GM12892 (cell line): ENCODE results near the gene KRTAP5-1.
"Not testable (repeated sequence)": the region's sequence is repeated elsewhere in the genome, so short reads cannot be mapped to it uniquely, and the experiment has no call there.

Experiments
- DNase-seq: peaks from one replicate; pipeline ENCODE4 v3.0.0; 2011; ENCODE audit not compliant: insufficient read length
- FAIRE-seq: peaks from 2 replicates; lab custom pipeline; 2011; peaks lifted over from hg19 to GRCh38; lab: Jason Lieb, UNC
- POLR2A ChIP-seq: IDR thresholded peaks from 2 replicates; pipeline ENCODE4 v1.6.1; 2011; ENCODE audit warnings: low read depth, low read length, control low read depth
- POLR2AphosphoS5 ChIP-seq: IDR thresholded peaks from 2 replicates; pipeline ENCODE4 v1.6.1; 2011; ENCODE audit warnings: low read depth, low read length, control low read depth
- TAF1 ChIP-seq: IDR thresholded peaks from 2 replicates; pipeline ENCODE4 v1.6.1; 2011; ENCODE audit warnings: low read depth, mild to moderate bottlenecking, control low read depth, low read length, borderline replicate concordance

KRTAP5-1 gene

GRCh38 chr11:1597331-1597993 is 12.4 kb upstream of the KRTAP5-1 start:
- FAIRE-seq (no peak), DNase-seq (no peak)
- TF ChIP-seq POLR2AphosphoS5 (no peak), POLR2A (no peak), TAF1 (no peak)

GRCh38 chr11:1596576-1597121 is 11.6 kb upstream of the KRTAP5-1 start:
- DNase-seq, FAIRE-seq: not testable (repeated sequence)

GRCh38 chr11:1595994-1596575 is 11.0 kb upstream of the KRTAP5-1 start:
- DNase-seq, result not testable (repeated sequence)
- peak; percentile 82 for FAIRE-seq

GRCh38 chr11:1592628-1593027 is 7.5 kb upstream of the KRTAP5-1 start:
- no peak for FAIRE-seq
- no peak for TF ChIP-seq TAF1
- DNase-seq, result no peak

GRCh38 chr11:1589996-1590395 is 4.9 kb upstream of the KRTAP5-1 start:
- no peak for DNase-seq
- no peak for FAIRE-seq
- TF ChIP-seq POLR2AphosphoS5, result no peak

- not testable (repeated sequence) for DNase-seq
- peak; percentile 9 for FAIRE-seq
Measured at GRCh38 chr11:1589191-1589963, 4.3 kb upstream of the KRTAP5-1 start.

- no peak for TF ChIP-seq POLR2A
- TF ChIP-seq TAF1, result no peak
- TF ChIP-seq POLR2AphosphoS5, result no peak
- DNase-seq (no peak), FAIRE-seq (no peak)
Measured at GRCh38 chr11:1586699-1587098, 1.6 kb upstream of the KRTAP5-1 start.

GRCh38 chr11:1582909-1583308 is 2.2 kb downstream of the KRTAP5-1 start:
- FAIRE-seq, result not testable (repeated sequence)

GRCh38 chr11:1581976-1582375 is 3.1 kb downstream of the KRTAP5-1 start:
- no peak for FAIRE-seq
- TF ChIP-seq POLR2AphosphoS5 (no peak), TAF1 (no peak), POLR2A (no peak)
- no peak for DNase-seq

More at GRCh38 chr11:1582909-1583308, 2.2 kb downstream of the KRTAP5-1 start:
- DNase-seq, result not testable (repeated sequence)

GRCh38 chr11:1576825-1577224 is 8.3 kb downstream of the KRTAP5-1 start:
- TF ChIP-seq TAF1 (no peak), POLR2A (no peak), POLR2AphosphoS5 (no peak)
- DNase-seq (no peak), FAIRE-seq (no peak)

- FAIRE-seq, DNase-seq: not testable (repeated sequence)
Measured at GRCh38 chr11:1575756-1576155, 9.3 kb downstream of the KRTAP5-1 start.

GRCh38 chr11:1574933-1575242 is 10.2 kb downstream of the KRTAP5-1 start:
- no peak for DNase-seq
- no peak for FAIRE-seq
- TF ChIP-seq POLR2AphosphoS5 (no peak), POLR2A (no peak), TAF1 (no peak)

- peak; percentile 93 for FAIRE-seq
- TF ChIP-seq TAF1, result no peak
- no peak for TF ChIP-seq POLR2A
- no peak for TF ChIP-seq POLR2AphosphoS5
- peak; percentile 71 for DNase-seq
Measured at GRCh38 chr11:1574238-1574932, 10.7 kb downstream of the KRTAP5-1 start.
